GM12878 (cell line): Measurements from ENCODE around the gene ACTA2.

Source experiments
- GATAD2B ChIP-seq: fragments of 450-650 bp; conservative IDR thresholded peaks from 2 replicates; pipeline ENCODE4 v1.6.1; 2017; ENCODE audit warnings: low read depth, mild to moderate bottlenecking, moderate library complexity
- MXI1 ChIP-seq: fragments of 150-350 bp; IDR thresholded peaks from 2 replicates; pipeline ENCODE4 v1.6.1; 2011; ENCODE audit warnings: low read depth, mild to moderate bottlenecking, inconsistent platforms, low read length, improper control_type of control experiment

DNA sequence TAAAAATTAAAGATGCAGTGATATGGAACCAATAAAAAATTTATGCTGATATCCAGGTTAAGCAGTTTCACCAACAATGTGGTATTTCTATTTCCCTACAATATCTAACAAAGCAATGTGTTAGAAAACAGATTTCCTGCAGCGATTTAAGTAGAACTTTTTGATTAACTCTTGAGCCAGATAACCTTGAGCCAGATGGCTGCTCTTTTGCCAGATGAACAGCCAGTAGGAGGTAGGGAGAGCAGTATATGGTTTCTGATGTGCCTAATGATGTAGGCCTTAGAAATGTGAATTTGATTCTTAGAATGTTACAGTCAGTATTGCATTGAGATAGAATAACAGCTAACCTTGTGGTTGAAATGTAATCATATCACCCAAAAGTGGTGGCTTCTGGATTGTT is 41.5 kb downstream of the ACTA2 start:
- TF ChIP-seq MXI1 (no peak), GATAD2B (no peak)
